ENCODE measurements around the gene ATXN2. TPM values are rescaled to one million over a fixed set of nuclear protein-coding genes. Genes with fewer than 3 reads are reported as not detected.
"Not testable (repeated sequence)": the region's sequence is repeated elsewhere in the genome, so short reads cannot be mapped to it uniquely, and the experiment has no call there.

Gene ATXN2
- total RNA-seq, 2 experiments from 2014 or later: 44.2 to 47.9 TPM

- intact Hi-C loops (cut with DNase I, micrococcal nuclease): no loop called here
- no peak overlapping the region for H3K4me3 Mint-ChIP-seq
- DNase-seq: no peak
- ChIA-PET POLR2A (no interaction called here), CTCF (interaction anchor here (1.5 kb wide), 1 partner anchor 10 kb away, joined by 6 read pairs; no protein-coding TSS in a partner anchor)
- H3K27me3 Mint-ChIP-seq: no peaks in the 10 kb centered on the region
- peaks cover 15% of the 10 kb centered on the region for H3K36me3 Mint-ChIP-seq (ENCODE audit: low read depth)
- H3K4me1 Mint-ChIP-seq: peaks cover 3% of the 10 kb centered on the region
- no peak overlapping the region for H3K27ac Mint-ChIP-seq
- ATAC-seq: peak; percentile 47
- no peaks in the 10 kb centered on the region for H3K9me3 Mint-ChIP-seq (ENCODE audit: low read depth)
These were observed 79.2 kb downstream of the ATXN2 start for GRCh38 chr12:111519937-111520336.

- Mint-ChIP-seq H3K27ac (no peak overlapping the region), H3K36me3 (ENCODE audit: low read depth) (peaks cover 10% of the 10 kb centered on the region), H3K4me1 (peaks cover 3% of the 10 kb centered on the region), H3K27me3 (no peaks in the 10 kb centered on the region), H3K9me3 (ENCODE audit: low read depth) (no peaks in the 10 kb centered on the region), H3K4me3 (no peak overlapping the region)
- DNase-seq: no peak
- CTCF ChIA-PET: interaction anchor here (1.1 to 1.5 kb wide), 3 partner anchors 9 to 67 kb away, joined by 3 to 6 read pairs (median 3); no protein-coding TSS in a partner anchor
- no peak for ATAC-seq
- POLR2A ChIA-PET: interaction anchor here (0.6 kb wide), 1 partner anchor 15 kb away, joined by 4 read pairs; no protein-coding TSS in a partner anchor
- intact Hi-C loops (cut with DNase I, micrococcal nuclease): no loop called here
These were observed 80.0 kb downstream of the ATXN2 start for GRCh38 chr12:111519083-111519482.

- DNase-seq; intact Hi-C loops (cut with DNase I, micrococcal nuclease); CTCF ChIA-PET; H3K27ac Mint-ChIP-seq; H3K9me3 Mint-ChIP-seq (ENCODE audit: low read depth); H3K4me3 Mint-ChIP-seq; H3K27me3 Mint-ChIP-seq; ATAC-seq; POLR2A ChIA-PET: not testable (repeated sequence)
- Mint-ChIP-seq H3K36me3 (ENCODE audit: low read depth) (peaks cover 29% of the 10 kb centered on the region), H3K4me1 (peaks cover 11% of the 10 kb centered on the region)
These were observed 91.4 kb downstream of the ATXN2 start for GRCh38 chr12:111507719-111508118.

- POLR2A ChIA-PET; H3K4me3 Mint-ChIP-seq; ATAC-seq; DNase-seq; intact Hi-C loops (cut with DNase I, micrococcal nuclease); H3K27me3 Mint-ChIP-seq; H3K27ac Mint-ChIP-seq; H3K9me3 Mint-ChIP-seq (ENCODE audit: low read depth); CTCF ChIA-PET: not testable (repeated sequence)
- H3K4me1 Mint-ChIP-seq: peaks cover 11% of the 10 kb centered on the region
- peaks cover 29% of the 10 kb centered on the region for H3K36me3 Mint-ChIP-seq (ENCODE audit: low read depth)
These were observed 91.9 kb downstream of the ATXN2 start for GRCh38 chr12:111507258-111507657.

GRCh38 chr12:111506260-111506659, 92.9 kb downstream of the ATXN2 start:
- H3K27ac Mint-ChIP-seq: no peak overlapping the region

GRCh38 chr12:111505601-111506036, 93.5 kb downstream of the ATXN2 start:
- Mint-ChIP-seq H3K4me1 (peaks cover 11% of the 10 kb centered on the region), H3K27ac (no peak overlapping the region), H3K4me3 (no peak overlapping the region), H3K36me3 (ENCODE audit: low read depth) (peaks cover 30% of the 10 kb centered on the region), H3K9me3 (ENCODE audit: low read depth) (no peaks in the 10 kb centered on the region), H3K27me3 (no peaks in the 10 kb centered on the region)
- CTCF ChIA-PET: interaction anchor here (0.9 to 1.2 kb wide), 2 partner anchors 10 to 15 kb away, joined by 3 to 6 read pairs; no protein-coding TSS in a partner anchor
- DNase-seq (no peak), ATAC-seq (peak; percentile 78)
- POLR2A ChIA-PET: no interaction called here
- intact Hi-C loops (cut with DNase I, micrococcal nuclease): no loop called here

More at GRCh38 chr12:111506260-111506659, 92.9 kb downstream of the ATXN2 start:
- no peak overlapping the region for H3K4me3 Mint-ChIP-seq
- H3K27me3 Mint-ChIP-seq: no peaks in the 10 kb centered on the region
- ChIA-PET CTCF (interaction anchor here (0.9 to 1.2 kb wide), 2 partner anchors 9 to 14 kb away, joined by 3 to 6 read pairs; no protein-coding TSS in a partner anchor), POLR2A (no interaction called here)
- peaks cover 27% of the 10 kb centered on the region for H3K36me3 Mint-ChIP-seq (ENCODE audit: low read depth)
- intact Hi-C loops (cut with DNase I, micrococcal nuclease): no loop called here
- DNase-seq (no peak), ATAC-seq (no peak)
- H3K9me3 Mint-ChIP-seq (ENCODE audit: low read depth): no peaks in the 10 kb centered on the region
- H3K4me1 Mint-ChIP-seq: peaks cover 11% of the 10 kb centered on the region

- Mint-ChIP-seq H3K4me3 (no peak overlapping the region), H3K4me1 (peaks cover 11% of the 10 kb centered on the region), H3K9me3 (ENCODE audit: low read depth) (no peaks in the 10 kb centered on the region), H3K27me3 (no peaks in the 10 kb centered on the region), H3K36me3 (ENCODE audit: low read depth) (peaks cover 27% of the 10 kb centered on the region), H3K27ac (no peak overlapping the region)
- ATAC-seq: no peak
- DNase-seq: no peak
- CTCF ChIA-PET: interaction anchor here (1.0 to 2.4 kb wide), 2 partner anchors 52 to 106 kb away, joined by 3 to 7 read pairs; no protein-coding TSS in a partner anchor
- intact Hi-C loops (cut with DNase I, micrococcal nuclease): no loop called here
- POLR2A ChIA-PET: no interaction called here
These were observed 96.0 kb downstream of the ATXN2 start for GRCh38 chr12:111503116-111503515.

GRCh38 chr12:111494676-111495075, 104.4 kb downstream of the ATXN2 start:
- no peak for DNase-seq
- H3K4me1 Mint-ChIP-seq: no peaks in the 10 kb centered on the region
- intact Hi-C loops (cut with DNase I, micrococcal nuclease): no loop called here
- peaks cover 18% of the 10 kb centered on the region for H3K36me3 Mint-ChIP-seq (ENCODE audit: low read depth)
- POLR2A ChIA-PET: no interaction called here
- no peak overlapping the region for H3K4me3 Mint-ChIP-seq
- CTCF ChIA-PET: interaction anchor here (1.1 kb wide), 1 partner anchor 43 kb away, joined by 7 read pairs; no protein-coding TSS in a partner anchor
- ATAC-seq: no peak
- no peak overlapping the region for H3K27ac Mint-ChIP-seq
- H3K9me3 Mint-ChIP-seq (ENCODE audit: low read depth): no peaks in the 10 kb centered on the region
- H3K27me3 Mint-ChIP-seq: no peaks in the 10 kb centered on the region

- H3K27me3 Mint-ChIP-seq; DNase-seq; H3K9me3 Mint-ChIP-seq (ENCODE audit: low read depth); H3K27ac Mint-ChIP-seq; H3K4me3 Mint-ChIP-seq; CTCF ChIA-PET; intact Hi-C loops (cut with DNase I, micrococcal nuclease); H3K4me1 Mint-ChIP-seq; ATAC-seq; POLR2A ChIA-PET: not testable (repeated sequence)
- peaks cover 17% of the 10 kb centered on the region for H3K36me3 Mint-ChIP-seq (ENCODE audit: low read depth)
These were observed 106.1 kb downstream of the ATXN2 start for GRCh38 chr12:111492979-111493378.

- Mint-ChIP-seq H3K4me1 (no peaks in the 10 kb centered on the region), H3K9me3 (ENCODE audit: low read depth) (no peaks in the 10 kb centered on the region), H3K4me3 (no peak overlapping the region), H3K27ac (no peak overlapping the region), H3K27me3 (no peaks in the 10 kb centered on the region), H3K36me3 (ENCODE audit: low read depth) (peaks cover 13% of the 10 kb centered on the region)
- ChIA-PET CTCF (interaction anchor here (0.8 to 1.4 kb wide), 3 partner anchors 9 to 93 kb away, joined by 3 to 5 read pairs (median 4); no protein-coding TSS in a partner anchor), POLR2A (no interaction called here)
- DNase-seq (no peak), ATAC-seq (no peak)
- intact Hi-C loops (cut with DNase I, micrococcal nuclease): no loop called here
These were observed 110.3 kb downstream of the ATXN2 start for GRCh38 chr12:111488798-111489197.

GRCh38 chr12:111488271-111488670, 110.8 kb downstream of the ATXN2 start:
- H3K36me3 Mint-ChIP-seq (ENCODE audit: low read depth): peaks cover 13% of the 10 kb centered on the region
- no peak overlapping the region for H3K4me3 Mint-ChIP-seq
- ChIA-PET CTCF (interaction anchor here (1.4 kb wide), 1 partner anchor 36 kb away, joined by 5 read pairs; no protein-coding TSS in a partner anchor), POLR2A (interaction anchor here (0.7 kb wide), 1 partner anchor 106 kb away, joined by 3 read pairs; no protein-coding TSS in a partner anchor)
- no peaks in the 10 kb centered on the region for H3K4me1 Mint-ChIP-seq
- no peak overlapping the region for H3K27ac Mint-ChIP-seq
- DNase-seq (no peak), ATAC-seq (no peak)
- intact Hi-C loops (cut with DNase I, micrococcal nuclease): no loop called here
- H3K9me3 Mint-ChIP-seq (ENCODE audit: low read depth): no peaks in the 10 kb centered on the region
- no peaks in the 10 kb centered on the region for H3K27me3 Mint-ChIP-seq

- H3K4me1 Mint-ChIP-seq: no peaks in the 10 kb centered on the region
- H3K36me3 Mint-ChIP-seq (ENCODE audit: low read depth): peaks cover 19% of the 10 kb centered on the region
- H3K27ac Mint-ChIP-seq: no peak overlapping the region
- ChIA-PET POLR2A (no interaction called here), CTCF (interaction anchor here (0.6 to 1.1 kb wide), 3 partner anchors 11 to 83 kb away, joined by 3 to 4 read pairs (median 3); no protein-coding TSS in a partner anchor)
- DNase-seq: no peak
- ATAC-seq: no peak
- intact Hi-C loops (cut with DNase I, micrococcal nuclease): loop anchor here in 1 of 2 experiments (1.0 kb wide), 1 partner anchor 85 kb away; no protein-coding TSS in a partner anchor
- no peaks in the 10 kb centered on the region for H3K27me3 Mint-ChIP-seq
- H3K4me3 Mint-ChIP-seq: no peak overlapping the region
- no peaks in the 10 kb centered on the region for H3K9me3 Mint-ChIP-seq (ENCODE audit: low read depth)
These were observed 116.7 kb downstream of the ATXN2 start for GRCh38 chr12:111482462-111482861.
